ENCODE measurements around the gene SPINT3. TPM values are rescaled to one million over a fixed set of nuclear protein-coding genes. Genes with fewer than 3 reads are reported as not detected.

Gene SPINT3
- total RNA-seq: not detected
- not detected for polyA plus RNA-seq
- long read RNA-seq, donor 1: 0 reads
- long read RNA-seq, donor 2: 0 reads
- long read RNA-seq, donor 3: 0 reads
- long read RNA-seq, donor 4: 0 reads

- intact Hi-C loops (cut with DNase I): no loop called here
- Histone ChIP-seq H3K27me3 (ENCODE audit: control insufficient read depth, insufficient read depth) (no peaks in the 10 kb centered on the region), H3K27ac (ENCODE audit: low read length) (no peak within 1 kb of the TSS), H3K9me3 (ENCODE audit: control insufficient read depth, low read length) (no peaks in the 10 kb centered on the region), H3K4me1 (ENCODE audit: control insufficient read depth, insufficient read depth, low read length) (no peaks in the 10 kb centered on the region), H3K4me3 (ENCODE audit: low read length) (no peak within 1 kb of the TSS)
- DNase-seq: no peak
- no peak for ATAC-seq
- 63% methylated on average over 5 of the region's 5 CpGs for whole genome bisulfite sequencing
Observed at GRCh38 chr20:45515147-45515913, at the start of gene SPINT3. SPINT3 (minus strand) TSS chr20:45515622; CDS start chr20:45515608, 14 bp downstream.

- WGBS: 79% methylated on average over 2 of the region's 2 CpGs
- intact Hi-C loops (cut with DNase I): no loop called here
- Histone ChIP-seq H3K9me3 (ENCODE audit: control insufficient read depth, low read length) (no peaks in the 10 kb centered on the region), H3K27me3 (ENCODE audit: control insufficient read depth, insufficient read depth) (peaks cover 2% of the 10 kb centered on the region), H3K4me3 (ENCODE audit: low read length) (no peak overlapping the region), H3K4me1 (ENCODE audit: control insufficient read depth, insufficient read depth, low read length) (no peaks in the 10 kb centered on the region), H3K27ac (ENCODE audit: low read length) (no peak overlapping the region)
- ATAC-seq (no peak), DNase-seq (no peak)
Observed at GRCh38 chr20:45564760-45565276, 49.4 kb upstream of the SPINT3 start.

GRCh38 chr20:45555198-45555597 lies 39.8 kb upstream of the SPINT3 start:
- Histone ChIP-seq H3K4me1 (ENCODE audit: control insufficient read depth, insufficient read depth, low read length) (no peaks in the 10 kb centered on the region), H3K4me3 (ENCODE audit: low read length) (no peak overlapping the region), H3K27ac (ENCODE audit: low read length) (no peak overlapping the region), H3K9me3 (ENCODE audit: control insufficient read depth, low read length) (no peaks in the 10 kb centered on the region), H3K27me3 (ENCODE audit: control insufficient read depth, insufficient read depth) (no peaks in the 10 kb centered on the region)
- WGBS: 75% methylated on average over 1 of the region's 1 CpG
- no peak for DNase-seq
- no peak for ATAC-seq
- intact Hi-C loops (cut with DNase I): no loop called here

- ATAC-seq (no peak), DNase-seq (no peak)
- no peaks in the 10 kb centered on the region for H3K27me3 ChIP-seq (ENCODE audit: control insufficient read depth, insufficient read depth)
- WGBS: 71% methylated on average over 2 of the region's 2 CpGs
- no peaks in the 10 kb centered on the region for H3K9me3 ChIP-seq (ENCODE audit: control insufficient read depth, low read length)
- intact Hi-C loops (cut with DNase I): no loop called here
- no peak overlapping the region for H3K27ac ChIP-seq (ENCODE audit: low read length)
- H3K4me1 ChIP-seq (ENCODE audit: control insufficient read depth, insufficient read depth, low read length): no peaks in the 10 kb centered on the region
- H3K4me3 ChIP-seq (ENCODE audit: low read length): no peak overlapping the region
Observed at GRCh38 chr20:45552456-45552855, 37.0 kb upstream of the SPINT3 start.

- intact Hi-C loops (cut with DNase I): no loop called here
- H3K4me1 ChIP-seq (ENCODE audit: control insufficient read depth, insufficient read depth, low read length): no peaks in the 10 kb centered on the region
- H3K4me3 ChIP-seq (ENCODE audit: low read length): no peak overlapping the region
- no peaks in the 10 kb centered on the region for H3K27me3 ChIP-seq (ENCODE audit: control insufficient read depth, insufficient read depth)
- H3K9me3 ChIP-seq (ENCODE audit: control insufficient read depth, low read length): no peaks in the 10 kb centered on the region
- ATAC-seq (no peak), DNase-seq (no peak)
- no peak overlapping the region for H3K27ac ChIP-seq (ENCODE audit: low read length)
Observed at GRCh38 chr20:45550765-45551164, 35.3 kb upstream of the SPINT3 start.

- ATAC-seq (no peak), DNase-seq (no peak)
- Histone ChIP-seq H3K4me3 (ENCODE audit: low read length) (no peak overlapping the region), H3K27me3 (ENCODE audit: control insufficient read depth, insufficient read depth) (no peaks in the 10 kb centered on the region), H3K4me1 (ENCODE audit: control insufficient read depth, insufficient read depth, low read length) (no peaks in the 10 kb centered on the region), H3K27ac (ENCODE audit: low read length) (no peak overlapping the region), H3K9me3 (ENCODE audit: control insufficient read depth, low read length) (no peaks in the 10 kb centered on the region)
- intact Hi-C loops (cut with DNase I): loop anchor here in 1 of 4 donors (10.0 kb wide), 1 partner anchor 206 kb away; no protein-coding TSS in a partner anchor
- 81% methylated on average over 7 of the region's 7 CpGs for WGBS
Observed at GRCh38 chr20:45548410-45548809, 33.0 kb upstream of the SPINT3 start.

- ATAC-seq (no peak), DNase-seq (no peak)
- no peaks in the 10 kb centered on the region for H3K4me1 ChIP-seq (ENCODE audit: control insufficient read depth, insufficient read depth, low read length)
- H3K27me3 ChIP-seq (ENCODE audit: control insufficient read depth, insufficient read depth): no peaks in the 10 kb centered on the region
- no peaks in the 10 kb centered on the region for H3K9me3 ChIP-seq (ENCODE audit: control insufficient read depth, low read length)
- no peak within 1 kb of the TSS for H3K27ac ChIP-seq (ENCODE audit: low read length)
- intact Hi-C loops (cut with DNase I): loop anchor here in 1 of 4 donors (10.0 kb wide), 1 partner anchor 208 kb away; no protein-coding TSS in a partner anchor
- WGBS: 79% methylated on average over 6 of the region's 6 CpGs
- no peak within 1 kb of the TSS for H3K4me3 ChIP-seq (ENCODE audit: low read length)
Observed at GRCh38 chr20:45547206-45547770, 31.9 kb upstream of the SPINT3 start, which contains the start of gene EPPIN. EPPIN (minus strand) TSS chr20:45547401; CDS start chr20:45547357, 44 bp downstream.

GRCh38 chr20:45545754-45546453 lies 30.5 kb upstream of the SPINT3 start:
- no peak for DNase-seq
- no peak overlapping the region for H3K4me3 ChIP-seq (ENCODE audit: low read length)
- H3K27ac ChIP-seq (ENCODE audit: low read length): no peak overlapping the region
- H3K9me3 ChIP-seq (ENCODE audit: control insufficient read depth, low read length): no peaks in the 10 kb centered on the region
- WGBS: 18% methylated on average over 5 of the region's 5 CpGs
- intact Hi-C loops (cut with DNase I): loop anchor here in 1 of 4 donors (10.0 kb wide), 1 partner anchor 209 kb away; no protein-coding TSS in a partner anchor
- H3K27me3 ChIP-seq (ENCODE audit: control insufficient read depth, insufficient read depth): no peaks in the 10 kb centered on the region
- no peaks in the 10 kb centered on the region for H3K4me1 ChIP-seq (ENCODE audit: control insufficient read depth, insufficient read depth, low read length)
- ATAC-seq: no peak

- WGBS: 77% methylated on average over 3 of the region's 3 CpGs
- intact Hi-C loops (cut with DNase I): loop anchor here in 1 of 4 donors (10.0 kb wide), 1 partner anchor 209 kb away; no protein-coding TSS in a partner anchor
- H3K4me1 ChIP-seq (ENCODE audit: control insufficient read depth, insufficient read depth, low read length): no peaks in the 10 kb centered on the region
- no peaks in the 10 kb centered on the region for H3K9me3 ChIP-seq (ENCODE audit: control insufficient read depth, low read length)
- no peak for DNase-seq
- H3K27me3 ChIP-seq (ENCODE audit: control insufficient read depth, insufficient read depth): no peaks in the 10 kb centered on the region
- H3K27ac ChIP-seq (ENCODE audit: low read length): no peak overlapping the region
- ATAC-seq: no peak
- no peak overlapping the region for H3K4me3 ChIP-seq (ENCODE audit: low read length)
Observed at GRCh38 chr20:45545351-45545750, 29.9 kb upstream of the SPINT3 start.

- Histone ChIP-seq H3K27ac (ENCODE audit: low read length) (no peak within 1 kb of the TSS), H3K27me3 (ENCODE audit: control insufficient read depth, insufficient read depth) (peaks cover 2% of the 10 kb centered on the region), H3K4me1 (ENCODE audit: control insufficient read depth, insufficient read depth, low read length) (no peaks in the 10 kb centered on the region), H3K4me3 (ENCODE audit: low read length) (no peak within 1 kb of the TSS), H3K9me3 (ENCODE audit: control insufficient read depth, low read length) (no peaks in the 10 kb centered on the region)
- ATAC-seq (no peak), DNase-seq (no peak)
- intact Hi-C loops (cut with DNase I): no loop called here
- WGBS: 82% methylated on average over 2 of the region's 2 CpGs
Observed at GRCh38 chr20:45539382-45539781, 24.0 kb upstream of the SPINT3 start, which contains the start of gene WFDC6. WFDC6 (minus strand) TSS chr20:45539482; CDS start chr20:45539407, 75 bp downstream.
